Right lobe of liver (tissue), 6 donors: Measurements from ENCODE around the gene AURKA. TPM values are rescaled to one million over a fixed set of nuclear protein-coding genes. Genes with fewer than 3 reads are reported as not detected.
A peak's percentile ranks its signal among the peaks of the same experiment; 100 is the strongest.

Experiments used
- ATAC-seq, 4 donors: fragments of 200-7000 bp; cut with Tn5 transposase; one replicate each; pipeline ENCODE4 v1.9.1; 2020; ENCODE audit warnings: mild to moderate bottlenecking in 4 of 4, moderate library complexity in 4 of 4
- DNase-seq, 3 donors: peaks; one replicate each; pipeline ENCODE4 v3.0.0-alpha.2; 2020
- H3K27ac ChIP-seq, 3 donors: fragments of 200-600 bp; one replicate each; pipeline ENCODE4 v1.8.0; 2022
- H3K27me3 ChIP-seq, 2 donors: fragments of 200-600 bp; one replicate each; pipeline ENCODE4 v1.8.0; 2022
- H3K36me3 ChIP-seq, 4 donors: fragments of 200-600 bp; sonication (generic) in 1 of 4; one replicate each; pipeline versions ENCODE4 v1.5.1 to v1.8.0; 2017 to 2022; ENCODE audit warnings: control low read depth in 1 of 4
- H3K4me1 ChIP-seq, 4 donors: fragments of 200-600 bp; sonication (generic) in 1 of 4; one replicate each; pipeline versions ENCODE4 v1.5.1 to v1.8.0; 2017 to 2022; ENCODE audit warnings: control low read depth in 1 of 4
- H3K4me3 ChIP-seq, 3 donors: fragments of 200-600 bp; one replicate each; pipeline ENCODE4 v1.8.0; 2022
- H3K9me3 ChIP-seq, 4 donors: fragments of 200-600 bp; sonication (generic) in 1 of 4; one replicate each; pipeline versions ENCODE4 v1.5.1 to v1.8.0; 2017 to 2022; ENCODE audit warnings: control low read depth in 1 of 4
- CTCF ChIP-seq, 4 donors: fragments of 200-600 bp in 3 of 4; fragments of 450-650 bp in 1 of 4; IDR thresholded peaks; one replicate each; pipeline versions ENCODE4 v1.5.1 to v1.8.0; 2016 to 2022; ENCODE audit warnings: antibody characterized with exemption in 4 of 4, mild to moderate bottlenecking in 2 of 4
- POLR2A ChIP-seq: fragments of 450-650 bp; IDR thresholded peaks from one replicate; pipeline ENCODE4 v1.6.1; 2017; ENCODE audit warnings: antibody characterized with exemption, mild to moderate bottlenecking
- WGBS: methylation state at CpG from one replicate; pipeline ENCODE4 v1.1.6; 2018; ENCODE audit warnings: low coverage, low lambda C conversion rate; ENCODE audit not compliant: insufficient coverage; ENCODE audit errors: missing lambda C conversion rate; 5-methylcytosine and 5-hydroxymethylcytosine counted together
- intact Hi-C, 2 donors: fragments of 100-400 bp; cut with DNase I; formaldehyde crosslinking; loops; one replicate each; pipeline versions ENCODE4 v1.11.2 to v1.14.1; 2022
- long read RNA-seq: library from polyadenylated mRNA; unstranded; transcript quantifications from one replicate; pipeline ENCODE4 v2.0.0, GENCODE V29; 2019
- total RNA-seq, 6 experiments: library from RNA; depleted of rRNA in 2 of 6; stranded (reverse); fragments of >200 nt in 2 of 6; fragmentation: NEBNext Ultra II Directional in 3 of 6; extraction: Animal tissue kit (Norgen Biotek cat#: 25700) in 3 of 6; gene quantifications; one replicate each; pipeline versions ENCODE4 v1.1.0 to v1.2.4, GENCODE V29; 2016 to 2023
- donor health status: DM: no; HTN: yes; CAD: no.
- donor health status: DM: no; HTN: no; CAD: no.
- donor health status: DM: no; HTN: no; CAD: no.
- donor health status: DM: no; HTN: yes; CAD: no.
- donor health status: DM: no; HTN: yes; CAD: no.

The AURKA gene
- total RNA-seq = 1 to 10 TPM; 1.5 to 7.4 (median 2.5) TPM
- long read RNA-seq, partial matches to known transcripts = 1 of 1 reads
- long read RNA-seq, other reads (novel, unspliced or antisense) = 0 of 1 reads

- 1% methylated on average over 20 of the region's 53 CpGs for WGBS
Observed at GRCh38 chr20:56392132-56392880, at the start of gene AURKA, which contains the start of gene CSTF1. AURKA (minus strand) TSS chr20:56392215; CDS start chr20:56388197, 4,018 bp downstream. CSTF1 (plus strand) TSS chr20:56392645; CDS start chr20:56395553, 2,908 bp downstream.

GRCh38 chr20:56440346-56441007, 48.5 kb upstream of the AURKA start:
- TF ChIP-seq POLR2A = no peak
- TF ChIP-seq CTCF (IDR thresholded peaks at IDR 0.05) = no peak
- no peak for DNase-seq
- intact Hi-C loops = no loop called here
- Histone ChIP-seq H3K4me1 (no peaks in the 10 kb centered on the region), H3K4me3 (no peak overlapping the region), H3K27me3 (no peaks in the 10 kb centered on the region), H3K9me3 (no peaks in the 10 kb centered on the region), H3K27ac (no peak overlapping the region), H3K36me3 (no peaks in the 10 kb centered on the region)
- 64% methylated on average over 4 of the region's 4 CpGs for WGBS
- ATAC-seq = no peak

More at GRCh38 chr20:56392132-56392880, at the start of gene AURKA, which contains the start of gene CSTF1:
- Histone ChIP-seq H3K4me1 (peaks cover 0 to 12% (median 0%) of the 10 kb centered on the region in 4 donors), H3K9me3 (no peaks in the 10 kb centered on the region), H3K4me3 (peak within 1 kb of the TSS; percentile 71 to 75 (median 75)), H3K27me3 (no peaks in the 10 kb centered on the region), H3K36me3 (peaks cover 0 to 23% (median 6%) of the 10 kb centered on the region in 4 donors), H3K27ac (peak within 1 kb of the TSS; percentile 92 to 93 (median 93))
- TF ChIP-seq CTCF (IDR thresholded peaks at IDR 0.05) (no peak), POLR2A (no peak)
- DNase-seq (peak; percentile 100), ATAC-seq (peak; percentile 95 to 96 (median 96))
- intact Hi-C loops = no loop called here

- intact Hi-C loops = no loop called here
- Histone ChIP-seq H3K9me3 (no peaks in the 10 kb centered on the region), H3K36me3 (no peaks in the 10 kb centered on the region), H3K4me1 (no peaks in the 10 kb centered on the region), H3K27me3 (no peaks in the 10 kb centered on the region), H3K4me3 (no peak overlapping the region), H3K27ac (no peak overlapping the region)
- WGBS = 41% methylated on average over 4 of the region's 5 CpGs
- DNase-seq = no peak
- TF ChIP-seq POLR2A = no peak
- no peak for ATAC-seq
Observed at GRCh38 chr20:56439771-56440291, 47.8 kb upstream of the AURKA start.

- no peaks in the 10 kb centered on the region for H3K27me3 ChIP-seq
- DNase-seq = no peak
Observed at GRCh38 chr20:56438284-56438683, 46.3 kb upstream of the AURKA start.

More at GRCh38 chr20:56438284-56438683, 46.3 kb upstream of the AURKA start:
- H3K36me3 ChIP-seq = no peaks in the 10 kb centered on the region
- ATAC-seq = no peak
- WGBS = 94% methylated on average over 3 of the region's 4 CpGs
- H3K27ac ChIP-seq = no peak overlapping the region
- intact Hi-C loops = no loop called here
- TF ChIP-seq CTCF (IDR thresholded peaks at IDR 0.05) (no peak), POLR2A (no peak)
- H3K4me3 ChIP-seq = no peak overlapping the region
- H3K9me3 ChIP-seq = no peaks in the 10 kb centered on the region
- H3K4me1 ChIP-seq = no peaks in the 10 kb centered on the region
